Measurements from ENCODE around the gene MCF2L. TPM values are rescaled to one million over a fixed set of nuclear protein-coding genes. Genes with fewer than 3 reads are reported as not detected.

MCF2L gene
- total RNA-seq, 1 donor from 2014 or later: 5.6 TPM

DNA sequence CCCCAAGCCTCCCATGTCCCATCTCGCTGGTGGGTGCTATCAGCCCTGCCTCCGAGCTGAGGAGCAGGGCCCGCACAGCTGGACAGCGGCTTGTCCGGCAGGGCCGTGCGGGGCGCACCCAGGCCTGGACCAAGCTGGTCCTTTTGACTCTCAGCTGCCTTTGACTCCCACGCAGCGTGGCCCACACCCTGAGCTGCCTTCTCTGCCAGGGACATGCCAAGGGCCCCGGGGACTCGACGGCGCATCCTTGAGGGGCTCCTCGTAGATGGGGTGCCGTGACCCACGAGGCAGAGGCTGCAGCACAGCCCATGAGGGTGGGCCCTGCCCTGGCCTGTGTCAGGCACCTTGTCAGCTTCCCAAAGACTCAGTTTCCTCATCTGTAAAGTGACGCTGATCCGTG lies 97.7 kb downstream of the MCF2L start:
- Mint-ChIP-seq H3K27ac (ENCODE audit: unreplicated experiment) (no peak overlapping the region), H3K4me3 (ENCODE audit: unreplicated experiment) (no peak overlapping the region), H3K9me3 (ENCODE audit: unreplicated experiment) (peaks cover 4% of the 10 kb centered on the region), H3K4me1 (ENCODE audit: unreplicated experiment) (peaks cover 5% of the 10 kb centered on the region), H3K27me3 (ENCODE audit: unreplicated experiment) (peaks cover 12% of the 10 kb centered on the region), H3K36me3 (ENCODE audit: unreplicated experiment) (no peaks in the 10 kb centered on the region)
- DNase-seq (ENCODE audit: extremely low spot score, unreplicated experiment): no peak
- TF ChIP-seq, protein P1, sequence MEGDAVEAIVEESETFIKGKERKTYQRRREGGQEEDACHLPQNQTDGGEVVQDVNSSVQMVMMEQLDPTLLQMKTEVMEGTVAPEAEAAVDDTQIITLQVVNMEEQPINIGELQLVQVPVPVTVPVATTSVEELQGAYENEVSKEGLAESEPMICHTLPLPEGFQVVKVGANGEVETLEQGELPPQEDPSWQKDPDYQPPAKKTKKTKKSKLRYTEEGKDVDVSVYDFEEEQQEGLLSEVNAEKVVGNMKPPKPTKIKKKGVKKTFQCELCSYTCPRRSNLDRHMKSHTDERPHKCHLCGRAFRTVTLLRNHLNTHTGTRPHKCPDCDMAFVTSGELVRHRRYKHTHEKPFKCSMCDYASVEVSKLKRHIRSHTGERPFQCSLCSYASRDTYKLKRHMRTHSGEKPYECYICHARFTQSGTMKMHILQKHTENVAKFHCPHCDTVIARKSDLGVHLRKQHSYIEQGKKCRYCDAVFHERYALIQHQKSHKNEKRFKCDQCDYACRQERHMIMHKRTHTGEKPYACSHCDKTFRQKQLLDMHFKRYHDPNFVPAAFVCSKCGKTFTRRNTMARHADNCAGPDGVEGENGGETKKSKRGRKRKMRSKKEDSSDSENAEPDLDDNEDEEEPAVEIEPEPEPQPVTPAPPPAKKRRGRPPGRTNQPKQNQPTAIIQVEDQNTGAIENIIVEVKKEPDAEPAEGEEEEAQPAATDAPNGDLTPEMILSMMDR (IDR thresholded peaks at IDR 0.05): no peak

- no peak overlapping the region for H3K27ac Mint-ChIP-seq (ENCODE audit: unreplicated experiment)
- H3K27me3 Mint-ChIP-seq (ENCODE audit: unreplicated experiment): peaks cover 26% of the 10 kb centered on the region
- H3K9me3 Mint-ChIP-seq (ENCODE audit: unreplicated experiment): peaks cover 15% of the 10 kb centered on the region
- H3K4me3 Mint-ChIP-seq (ENCODE audit: unreplicated experiment): no peak overlapping the region
- no peak for DNase-seq (ENCODE audit: extremely low spot score, unreplicated experiment)
- TF ChIP-seq, protein P1 (IDR thresholded peaks at IDR 0.05): no peak
- no peaks in the 10 kb centered on the region for H3K4me1 Mint-ChIP-seq (ENCODE audit: unreplicated experiment)
- H3K36me3 Mint-ChIP-seq (ENCODE audit: unreplicated experiment): peaks cover 2% of the 10 kb centered on the region
These were observed 101.1 kb downstream of the MCF2L start for GRCh38 chr13:113069861-113070805.

DNA sequence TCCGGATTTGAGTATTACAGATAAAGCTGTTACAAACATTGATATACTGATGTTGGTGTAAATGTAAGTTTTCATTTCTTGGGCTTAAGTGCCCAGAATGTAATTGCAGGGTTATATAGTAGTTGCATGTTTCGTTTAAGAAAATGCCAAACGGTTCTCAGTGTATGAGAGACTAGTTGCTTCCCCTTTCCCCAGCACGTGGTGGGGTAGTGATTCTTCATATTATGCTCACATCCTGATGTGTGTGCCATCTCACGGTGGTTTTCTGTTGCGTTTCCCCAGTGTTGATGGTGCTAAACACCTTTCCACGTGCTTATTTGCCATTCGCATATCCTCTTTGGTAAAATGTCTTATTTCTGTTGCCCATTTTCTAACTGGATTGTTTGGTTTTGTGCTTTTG lies 101.8 kb downstream of the MCF2L start:
- peaks cover 2% of the 10 kb centered on the region for H3K36me3 Mint-ChIP-seq (ENCODE audit: unreplicated experiment)
- H3K27me3 Mint-ChIP-seq (ENCODE audit: unreplicated experiment): peaks cover 26% of the 10 kb centered on the region
- H3K9me3 Mint-ChIP-seq (ENCODE audit: unreplicated experiment): peaks cover 15% of the 10 kb centered on the region
- no peaks in the 10 kb centered on the region for H3K4me1 Mint-ChIP-seq (ENCODE audit: unreplicated experiment)
- H3K4me3 Mint-ChIP-seq (ENCODE audit: unreplicated experiment): no peak overlapping the region
- DNase-seq (ENCODE audit: extremely low spot score, unreplicated experiment): no peak
- no peak overlapping the region for H3K27ac Mint-ChIP-seq (ENCODE audit: unreplicated experiment)
- TF ChIP-seq, protein P1 (IDR thresholded peaks at IDR 0.05): no peak

GRCh38 chr13:113072376-113072775 lies 103.4 kb downstream of the MCF2L start:
- TF ChIP-seq, protein P1 (IDR thresholded peaks at IDR 0.05): no peak
- H3K4me3 Mint-ChIP-seq (ENCODE audit: unreplicated experiment): no peak overlapping the region

DNA sequence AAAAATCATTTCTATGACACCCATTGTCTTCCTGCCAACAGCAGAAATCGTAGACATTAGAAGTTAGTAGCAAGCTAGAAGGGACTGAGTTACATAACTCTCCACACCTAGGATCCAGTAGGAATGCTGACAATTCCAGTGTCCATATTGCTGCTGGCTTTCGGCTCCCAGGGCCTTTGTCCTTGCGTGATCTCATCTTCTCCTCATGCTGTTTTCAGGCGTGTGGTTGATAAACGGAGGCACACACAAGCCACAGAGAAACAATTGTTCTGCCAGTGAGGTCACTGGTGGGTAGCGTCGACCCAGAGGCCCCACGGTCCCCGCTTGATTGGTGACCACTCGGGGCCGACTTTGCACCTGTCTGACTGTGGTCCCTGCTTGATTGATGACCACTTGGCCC lies 104.9 kb downstream of the MCF2L start:
- Mint-ChIP-seq H3K36me3 (ENCODE audit: unreplicated experiment) (peaks cover 2% of the 10 kb centered on the region), H3K9me3 (ENCODE audit: unreplicated experiment) (peaks cover 15% of the 10 kb centered on the region), H3K4me3 (ENCODE audit: unreplicated experiment) (no peak overlapping the region), H3K27ac (ENCODE audit: unreplicated experiment) (no peak overlapping the region), H3K27me3 (ENCODE audit: unreplicated experiment) (peaks cover 26% of the 10 kb centered on the region), H3K4me1 (ENCODE audit: unreplicated experiment) (no peaks in the 10 kb centered on the region)
- no peak for DNase-seq (ENCODE audit: extremely low spot score, unreplicated experiment)
- TF ChIP-seq, protein P1 (IDR thresholded peaks at IDR 0.05): no peak

More at GRCh38 chr13:113072376-113072775, 103.4 kb downstream of the MCF2L start:
- H3K27ac Mint-ChIP-seq (ENCODE audit: unreplicated experiment): no peak overlapping the region
- no peak for DNase-seq (ENCODE audit: extremely low spot score, unreplicated experiment)
- peaks cover 2% of the 10 kb centered on the region for H3K36me3 Mint-ChIP-seq (ENCODE audit: unreplicated experiment)
- H3K4me1 Mint-ChIP-seq (ENCODE audit: unreplicated experiment): no peaks in the 10 kb centered on the region
- peaks cover 26% of the 10 kb centered on the region for H3K27me3 Mint-ChIP-seq (ENCODE audit: unreplicated experiment)
- H3K9me3 Mint-ChIP-seq (ENCODE audit: unreplicated experiment): peaks cover 15% of the 10 kb centered on the region

All from osteocyte (in vitro differentiated cells).